Uterus (tissue), 4 donors: ENCODE data around the gene LHX6. TPM values are rescaled to one million over a fixed set of nuclear protein-coding genes. Genes with fewer than 3 reads are reported as not detected.

ENCODE experiments used
- DNase-seq, 2 donors: peaks; one replicate each; pipeline ENCODE4 v3.0.0-alpha.2; 2019 to 2020
- H3K27ac ChIP-seq, 2 donors: fragments of 200-600 bp; sonication (generic); 1 replicate in 1 of 2; 2 replicates in 1 of 2; pipeline ENCODE4 v1.5.1; 2016 to 2018
- H3K27me3 ChIP-seq, 2 donors: fragments of 200-600 bp; sonication (generic); one replicate each; pipeline ENCODE4 v1.5.1; 2018 to 2019; ENCODE audit warnings: control low read depth in 1 of 2
- H3K36me3 ChIP-seq, 2 donors: fragments of 200-600 bp; sonication (generic); one replicate each; pipeline ENCODE4 v1.5.1; 2019; ENCODE audit warnings: control low read depth in 1 of 2
- H3K4me1 ChIP-seq, 2 donors: fragments of 200-600 bp; sonication (generic); one replicate each; pipeline ENCODE4 v1.5.1; 2018 to 2019; ENCODE audit warnings: control low read depth in 1 of 2
- H3K4me3 ChIP-seq, 2 donors: fragments of 200-600 bp; sonication (generic); 1 replicate in 1 of 2; 2 replicates in 1 of 2; pipeline ENCODE4 v1.5.1; 2018 to 2019; ENCODE audit warnings: mild to moderate bottlenecking in 1 of 2
- H3K9me3 ChIP-seq, 2 donors: fragments of 200-600 bp; sonication (generic); one replicate each; pipeline ENCODE4 v1.5.1; 2019; ENCODE audit warnings: control low read depth in 1 of 2
- CTCF ChIP-seq, 4 experiments: fragments of 200-600 bp in 2 of 4; fragments of 450-650 bp in 2 of 4; sonication (generic) in 2 of 4; IDR thresholded peaks; one replicate each; pipeline ENCODE4 v1.5.1; 2016 to 2019; ENCODE audit warnings: antibody characterized with exemption in 4 of 4, mild to moderate bottlenecking in 2 of 4, moderate library complexity in 1 of 4
- POLR2A ChIP-seq, 2 donors: fragments of 450-650 bp; IDR thresholded peaks; one replicate each; pipeline ENCODE4 v1.6.1; 2016; ENCODE audit warnings: antibody characterized with exemption in 2 of 2, mild to moderate bottlenecking in 1 of 2, moderate library complexity in 1 of 2
- intact Hi-C: fragments of 100-400 bp; cut with DNase I; formaldehyde crosslinking; loops from one replicate; pipeline ENCODE4 v1.15.1; 2023; ENCODE audit warnings: low total_unique reads
- total RNA-seq, 4 donors: library from RNA; depleted of rRNA in 3 of 4; stranded (reverse); fragments of >200 nt in 3 of 4; gene quantifications; one replicate each; pipeline versions ENCODE4 v1.1.0 to v1.2.4, GENCODE V29; 2014 to 2023
- donor health status: DM: yes; HTN: yes; CAD: no.

LHX6 gene
- total RNA-seq, 4 donors from 2014 or later = 3.1 to 20.2 (median 12.2) TPM

- DNase-seq = no peak
- H3K4me3 ChIP-seq = no peak overlapping the region
- H3K9me3 ChIP-seq = no peaks in the 10 kb centered on the region
- no peaks in the 10 kb centered on the region for H3K36me3 ChIP-seq
- H3K27me3 ChIP-seq = no peaks in the 10 kb centered on the region
- H3K27ac ChIP-seq = no peak overlapping the region
- no peaks in the 10 kb centered on the region for H3K4me1 ChIP-seq
- TF ChIP-seq CTCF (IDR thresholded peaks at IDR 0.05) (no peak), POLR2A (IDR thresholded peaks at IDR 0.05) (no peak)
- intact Hi-C loops = no loop called here
Measured at GRCh38 chr9:122186301-122186700, 42.5 kb downstream of the LHX6 start.

- no peak overlapping the region for H3K4me3 ChIP-seq
- H3K27me3 ChIP-seq = no peaks in the 10 kb centered on the region
- no peak for DNase-seq
- TF ChIP-seq CTCF (IDR thresholded peaks at IDR 0.05) (no peak), POLR2A (IDR thresholded peaks at IDR 0.05) (no peak)
- no peaks in the 10 kb centered on the region for H3K9me3 ChIP-seq
- H3K27ac ChIP-seq = no peak overlapping the region
- intact Hi-C loops = no loop called here
- no peaks in the 10 kb centered on the region for H3K4me1 ChIP-seq
- no peaks in the 10 kb centered on the region for H3K36me3 ChIP-seq
Measured at GRCh38 chr9:122184551-122184950, 44.2 kb downstream of the LHX6 start.

GRCh38 chr9:122183501-122183900 lies 45.3 kb downstream of the LHX6 start:
- intact Hi-C loops = no loop called here
- no peak overlapping the region for H3K4me3 ChIP-seq
- DNase-seq = no peak
- H3K9me3 ChIP-seq = no peaks in the 10 kb centered on the region
- no peaks in the 10 kb centered on the region for H3K4me1 ChIP-seq
- no peaks in the 10 kb centered on the region for H3K36me3 ChIP-seq
- no peak overlapping the region for H3K27ac ChIP-seq
- no peaks in the 10 kb centered on the region for H3K27me3 ChIP-seq
- TF ChIP-seq POLR2A (IDR thresholded peaks at IDR 0.05) (no peak), CTCF (IDR thresholded peaks at IDR 0.05) (no peak)

- Histone ChIP-seq H3K27me3 (no peaks in the 10 kb centered on the region), H3K36me3 (no peaks in the 10 kb centered on the region), H3K27ac (no peak overlapping the region), H3K4me3 (no peak overlapping the region), H3K4me1 (no peaks in the 10 kb centered on the region), H3K9me3 (no peaks in the 10 kb centered on the region)
- intact Hi-C loops = no loop called here
- no peak for TF ChIP-seq POLR2A (IDR thresholded peaks at IDR 0.05)
- no peak for TF ChIP-seq CTCF (IDR thresholded peaks at IDR 0.05)
- DNase-seq = peak; percentile 24 to 57
Measured at GRCh38 chr9:122180633-122181032, 48.1 kb downstream of the LHX6 start.

- TF ChIP-seq CTCF (IDR thresholded peaks at IDR 0.05) (no peak), POLR2A (IDR thresholded peaks at IDR 0.05) (no peak)
- no peaks in the 10 kb centered on the region for H3K36me3 ChIP-seq
Measured at GRCh38 chr9:122179690-122180074, 49.1 kb downstream of the LHX6 start.

More at GRCh38 chr9:122179690-122180074, 49.1 kb downstream of the LHX6 start:
- no peak for DNase-seq
- Histone ChIP-seq H3K27me3 (no peaks in the 10 kb centered on the region), H3K27ac (no peak overlapping the region), H3K9me3 (no peaks in the 10 kb centered on the region), H3K4me3 (no peak overlapping the region), H3K4me1 (no peaks in the 10 kb centered on the region)
- intact Hi-C loops = no loop called here
